Smooth muscle cell (in vitro differentiated cells): ENCODE data around the gene SPATA6. TPM values are rescaled to one million over a fixed set of nuclear protein-coding genes. Genes with fewer than 3 reads are reported as not detected.
"Not testable (repeated sequence)": the region's sequence is repeated elsewhere in the genome, so short reads cannot be mapped to it uniquely, and the experiment has no call there.

ENCODE experiments used
- DNase-seq: peaks from one replicate; lab custom pipeline; 2025; ENCODE audit not compliant: unreplicated experiment; lab: John Stamatoyannopoulos, UW
- H2AFZ ChIP-seq: fragments of 200-600 bp; sonication (generic); 2 replicates; pipeline ENCODE4 v1.6.0; 2016; ENCODE audit warnings: antibody characterized with exemption, low read depth, mild to moderate bottlenecking
- H3F3A ChIP-seq: fragments of 200-600 bp; sonication (generic); 2 replicates; pipeline ENCODE4 v1.6.0; 2017; ENCODE audit warnings: antibody characterized with exemption, low read depth
- H3K27ac ChIP-seq: fragments of 200-600 bp; sonication (generic); 2 replicates; pipeline ENCODE4 v1.5.1; 2016; ENCODE audit warnings: low read depth, mild to moderate bottlenecking
- H3K27me3 ChIP-seq: fragments of 200-600 bp; sonication (generic); 2 replicates; pipeline ENCODE4 v1.6.1; 2016; ENCODE audit warnings: low read depth, mild to moderate bottlenecking
- H3K36me3 ChIP-seq: fragments of 200-600 bp; sonication (generic); 2 replicates; pipeline ENCODE4 v1.5.1; 2016; ENCODE audit warnings: low read depth
- H3K4me1 ChIP-seq: fragments of 200-600 bp; sonication (generic); 2 replicates; pipeline ENCODE4 v1.5.1; 2016; ENCODE audit warnings: low read depth
- H3K4me2 ChIP-seq: fragments of 200-600 bp; sonication (generic); 2 replicates; pipeline ENCODE4 v1.6.0; 2016; ENCODE audit warnings: mild to moderate bottlenecking
- H3K4me3 ChIP-seq: fragments of 200-600 bp; sonication (generic); 2 replicates; pipeline ENCODE4 v1.5.1; 2016; ENCODE audit warnings: mild to moderate bottlenecking
- H3K79me2 ChIP-seq: fragments of 200-600 bp; sonication (generic); 2 replicates; pipeline ENCODE4 v1.6.0; 2016; ENCODE audit warnings: low read depth, mild to moderate bottlenecking
- H3K9ac ChIP-seq: fragments of 200-600 bp; sonication (generic); 2 replicates; pipeline ENCODE4 v1.6.0; 2016; ENCODE audit warnings: low read depth
- H3K9me3 ChIP-seq: fragments of 200-600 bp; sonication (generic); replicated peaks from 2 replicates; pipeline ENCODE4 v1.5.1; 2016; ENCODE audit warnings: low read depth
- H4K20me1 ChIP-seq: fragments of 200-600 bp; sonication (generic); 2 replicates; pipeline ENCODE4 v1.6.0; 2016; ENCODE audit warnings: low read depth
- WGBS: methylation state at CpG from one replicate; pipeline ENCODE4 v1.1.7; 2016; ENCODE audit warnings: low lambda C conversion rate; 5-methylcytosine and 5-hydroxymethylcytosine counted together
- polyA plus RNA-seq: library from polyadenylated mRNA; unstranded; fragments of >200 nt; fragmentation: Nextera tagmentation; extraction: Ambion mirVana; gene quantifications from 2 replicates; pipeline ENCODE4 v1.2.1, GENCODE V29; 2016
- total RNA-seq: library from RNA; depleted of rRNA; stranded (reverse); fragments of >200 nt; gene quantifications from 2 replicates; pipeline ENCODE4 v1.2.3, GENCODE V29; 2014
- TF ChIP-seq, protein P1 (sequence below): fragments of 200-600 bp; sonication (generic); IDR thresholded peaks from 2 replicates; pipeline ENCODE4 v1.5.1; 2017; ENCODE audit warnings: borderline replicate concordance, mild to moderate bottlenecking, antibody characterized with exemption; ENCODE audit not compliant: insufficient read depth, poor library complexity, severe bottlenecking

SPATA6 gene
- total and polyA plus RNA-seq, 2 experiments from 2014 or later = 6.1 to 6.9 TPM

DNA sequence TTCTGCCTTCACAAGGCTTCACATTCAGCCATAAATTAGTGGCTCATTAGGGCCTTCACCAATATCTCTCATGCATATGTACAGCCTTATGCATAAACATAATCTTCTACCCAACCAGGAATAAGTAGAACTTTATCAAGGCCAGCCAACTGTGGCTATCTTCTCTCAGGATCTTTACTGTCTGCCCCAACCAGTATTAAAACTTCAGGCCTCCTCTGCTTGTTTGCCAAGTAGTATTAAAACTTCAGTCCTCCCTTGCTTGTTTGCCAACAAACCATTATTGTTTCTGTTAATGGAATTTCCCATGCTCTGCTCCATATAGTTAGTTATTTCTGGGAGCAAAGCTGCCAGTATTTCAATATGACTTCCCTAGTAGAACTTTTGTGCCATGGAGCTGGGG lies 169.4 kb downstream of the SPATA6 start:
- Histone ChIP-seq H2AFZ (no peak overlapping the region), H3K9ac (no peak overlapping the region), H3K4me3 (no peak overlapping the region), H3K9me3 (no peaks in the 10 kb centered on the region), H3K4me2 (no peak overlapping the region), H3K27me3 (no peaks in the 10 kb centered on the region), H3K36me3 (no peaks in the 10 kb centered on the region), H3K4me1 (no peaks in the 10 kb centered on the region), H3K79me2 (no peaks in the 10 kb centered on the region), H3F3A (no peaks in the 10 kb centered on the region), H3K27ac (no peak overlapping the region), H4K20me1 (no peaks in the 10 kb centered on the region)
- no peak for DNase-seq
- TF ChIP-seq, protein P1, sequence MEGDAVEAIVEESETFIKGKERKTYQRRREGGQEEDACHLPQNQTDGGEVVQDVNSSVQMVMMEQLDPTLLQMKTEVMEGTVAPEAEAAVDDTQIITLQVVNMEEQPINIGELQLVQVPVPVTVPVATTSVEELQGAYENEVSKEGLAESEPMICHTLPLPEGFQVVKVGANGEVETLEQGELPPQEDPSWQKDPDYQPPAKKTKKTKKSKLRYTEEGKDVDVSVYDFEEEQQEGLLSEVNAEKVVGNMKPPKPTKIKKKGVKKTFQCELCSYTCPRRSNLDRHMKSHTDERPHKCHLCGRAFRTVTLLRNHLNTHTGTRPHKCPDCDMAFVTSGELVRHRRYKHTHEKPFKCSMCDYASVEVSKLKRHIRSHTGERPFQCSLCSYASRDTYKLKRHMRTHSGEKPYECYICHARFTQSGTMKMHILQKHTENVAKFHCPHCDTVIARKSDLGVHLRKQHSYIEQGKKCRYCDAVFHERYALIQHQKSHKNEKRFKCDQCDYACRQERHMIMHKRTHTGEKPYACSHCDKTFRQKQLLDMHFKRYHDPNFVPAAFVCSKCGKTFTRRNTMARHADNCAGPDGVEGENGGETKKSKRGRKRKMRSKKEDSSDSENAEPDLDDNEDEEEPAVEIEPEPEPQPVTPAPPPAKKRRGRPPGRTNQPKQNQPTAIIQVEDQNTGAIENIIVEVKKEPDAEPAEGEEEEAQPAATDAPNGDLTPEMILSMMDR = no peak

DNA sequence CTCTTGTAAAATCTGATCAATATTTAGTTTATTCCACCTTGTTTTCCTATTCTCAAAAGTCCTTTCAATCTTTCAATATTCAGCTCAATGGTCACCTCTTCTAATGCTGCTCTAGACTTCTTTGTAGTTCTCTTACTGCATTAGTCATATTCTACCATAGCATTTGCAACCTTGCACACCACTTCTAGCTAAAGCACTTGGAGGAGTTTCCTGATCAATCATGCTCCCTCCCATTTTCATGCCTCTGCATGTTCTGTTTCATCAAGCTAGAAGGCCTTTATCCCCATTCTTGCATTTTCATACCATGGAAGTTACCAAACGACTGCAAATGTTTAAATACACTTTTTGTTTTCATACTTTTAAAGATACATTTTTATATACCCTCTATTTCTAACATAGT lies 177.3 kb downstream of the SPATA6 start:
- H3K27me3 ChIP-seq = no peaks in the 10 kb centered on the region
- DNase-seq = no peak
- WGBS = 77% methylated on average over 1 of the region's 1 CpG
- H3K9ac ChIP-seq = no peak overlapping the region
- H4K20me1 ChIP-seq = no peaks in the 10 kb centered on the region
- H3K79me2 ChIP-seq = no peaks in the 10 kb centered on the region
- no peaks in the 10 kb centered on the region for H3F3A ChIP-seq
- no peak overlapping the region for H3K27ac ChIP-seq
- TF ChIP-seq, protein P1 = no peak
- no peak overlapping the region for H2AFZ ChIP-seq
- H3K9me3 ChIP-seq = no peaks in the 10 kb centered on the region
- H3K4me2 ChIP-seq = no peak overlapping the region
- no peak overlapping the region for H3K4me3 ChIP-seq
- no peaks in the 10 kb centered on the region for H3K4me1 ChIP-seq
- H3K36me3 ChIP-seq = no peaks in the 10 kb centered on the region

DNA sequence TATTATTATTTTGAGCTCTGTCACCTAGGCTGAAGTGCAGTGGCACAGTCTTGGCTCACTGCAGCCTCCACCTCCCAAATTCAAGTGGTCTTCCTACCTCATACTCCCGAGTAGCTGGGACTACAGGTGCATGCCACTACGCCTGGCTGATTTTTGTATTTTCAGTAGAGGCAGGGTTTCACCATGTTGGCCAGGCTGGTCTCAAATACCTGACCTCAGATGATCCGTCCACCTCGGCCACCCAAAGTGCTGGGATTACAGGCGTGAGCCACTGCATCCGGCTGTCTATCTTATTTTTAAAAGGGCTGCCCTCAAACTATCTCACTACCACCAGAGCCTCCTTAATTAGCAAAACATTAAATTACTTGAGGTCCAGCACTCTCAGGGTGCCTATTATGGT lies 177.9 kb downstream of the SPATA6 start:
- not testable (repeated sequence) for H3K9ac ChIP-seq, H3F3A ChIP-seq, H2AFZ ChIP-seq, H3K27me3 ChIP-seq, H3K27ac ChIP-seq, H3K79me2 ChIP-seq, H3K4me2 ChIP-seq, H3K4me1 ChIP-seq, H3K4me3 ChIP-seq, DNase-seq, H3K9me3 ChIP-seq, H3K36me3 ChIP-seq, H4K20me1 ChIP-seq
- WGBS = 96% methylated on average over 6 of the region's 6 CpGs

DNA sequence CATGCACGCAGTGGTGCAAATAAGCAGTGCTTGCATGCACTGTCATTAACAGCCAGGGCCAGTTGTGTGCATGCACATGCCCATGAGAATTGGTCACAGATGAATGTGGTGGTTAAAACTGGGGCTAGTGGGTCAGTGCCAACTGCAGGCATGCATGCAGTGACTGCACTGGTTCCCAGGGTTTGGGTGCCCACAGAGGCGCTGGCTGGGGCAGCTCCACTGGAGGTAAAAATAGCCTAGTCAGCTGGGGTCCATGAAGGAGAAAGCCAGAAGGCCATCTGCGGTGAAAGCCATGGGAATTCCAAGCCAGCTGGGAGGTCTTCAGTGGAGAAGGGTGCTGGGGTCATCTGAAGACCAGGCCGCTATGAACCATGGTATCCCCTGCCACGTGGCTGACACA lies 179.3 kb downstream of the SPATA6 start:
- Histone ChIP-seq H3K4me2 (no peak overlapping the region), H3F3A (no peaks in the 10 kb centered on the region), H3K27ac (no peak overlapping the region), H3K79me2 (no peaks in the 10 kb centered on the region), H4K20me1 (no peaks in the 10 kb centered on the region), H3K4me3 (no peak overlapping the region), H2AFZ (no peak overlapping the region), H3K9me3 (no peaks in the 10 kb centered on the region), H3K27me3 (no peaks in the 10 kb centered on the region), H3K9ac (no peak overlapping the region), H3K4me1 (no peaks in the 10 kb centered on the region), H3K36me3 (no peaks in the 10 kb centered on the region)
- WGBS = 95% methylated on average over 5 of the region's 5 CpGs
- TF ChIP-seq, protein P1 = no peak
- DNase-seq = no peak
